NCI-H2081 treated with DMSO at 0.1 percent for 48 hours (cell line): Measurements from ENCODE around the gene HASPIN.
"Not testable (repeated sequence)": the region's sequence is repeated elsewhere in the genome, so short reads cannot be mapped to it uniquely, and the experiment has no call there.

Source experiments
- DNase-seq: peaks from one replicate; lab custom pipeline; 2025; lab: John Stamatoyannopoulos, UW

Gene HASPIN

GRCh38 chr17:3695723-3696411, 27.8 kb upstream of the HASPIN start, which contains the start of gene P2RX5:
Gene P2RX5 (minus strand): TSS chr17:3696155. CDS start chr17:3696005, 150 bp downstream.
- DNase-seq: no peak

GRCh38 chr17:3697103-3697476, 26.6 kb upstream of the HASPIN start:
- no peak for DNase-seq

- DNase-seq: no peak
These were observed 25.6 kb upstream of the HASPIN start for GRCh38 chr17:3698139-3698538.

- DNase-seq: no peak
These were observed 23.8 kb upstream of the HASPIN start for GRCh38 chr17:3699951-3700350.

- DNase-seq: not testable (repeated sequence)
These were observed 21.6 kb upstream of the HASPIN start for GRCh38 chr17:3702041-3702539.

- DNase-seq: no peak
These were observed 18.6 kb upstream of the HASPIN start for GRCh38 chr17:3704931-3705717.

- not testable (repeated sequence) for DNase-seq
These were observed 18.1 kb upstream of the HASPIN start for GRCh38 chr17:3705718-3705984.

GRCh38 chr17:3708366-3708765, 15.3 kb upstream of the HASPIN start:
- no peak for DNase-seq

GRCh38 chr17:3710951-3711383, 12.7 kb upstream of the HASPIN start:
- DNase-seq: no peak

GRCh38 chr17:3712811-3713463, 10.8 kb upstream of the HASPIN start:
- no peak for DNase-seq

- no peak for DNase-seq
These were observed 8.4 kb upstream of the HASPIN start for GRCh38 chr17:3715296-3715695.

- no peak for DNase-seq
These were observed 5.5 kb upstream of the HASPIN start for GRCh38 chr17:3718201-3718600.

- DNase-seq: no peak
These were observed 4.4 kb upstream of the HASPIN start for GRCh38 chr17:3719265-3719664.

- no peak for DNase-seq
These were observed 987 bp upstream of the HASPIN start for GRCh38 chr17:3722716-3723115.

- DNase-seq: no peak
These were observed 531 bp upstream of the HASPIN start for GRCh38 chr17:3723188-3723555.

- DNase-seq: no peak
These were observed 825 bp downstream of the HASPIN start for GRCh38 chr17:3724378-3725077.

GRCh38 chr17:3727041-3727440, 3.3 kb downstream of the HASPIN start:
- DNase-seq: no peak

GRCh38 chr17:3728099-3728498, 4.4 kb downstream of the HASPIN start:
- not testable (repeated sequence) for DNase-seq

- DNase-seq: no peak
These were observed 6.2 kb downstream of the HASPIN start for GRCh38 chr17:3729881-3730280.

GRCh38 chr17:3730881-3731429, 7.3 kb downstream of the HASPIN start:
- DNase-seq: no peak

GRCh38 chr17:3732210-3732621, 8.5 kb downstream of the HASPIN start:
- no peak for DNase-seq

GRCh38 chr17:3734911-3735276, 11.2 kb downstream of the HASPIN start:
- not testable (repeated sequence) for DNase-seq
